Vagina (tissue), 2 donors: Measurements from ENCODE around the gene KRT20.

Source experiments
- POLR2A ChIP-seq, 2 donors: fragments of 450-650 bp; IDR thresholded peaks; one replicate each; pipeline ENCODE4 v1.6.1; 2017; ENCODE audit warnings: antibody characterized with exemption in 2 of 2, mild to moderate bottlenecking in 2 of 2, moderate library complexity in 2 of 2
- TF ChIP-seq, protein P1 (sequence below), 3 experiments: fragments of 450-650 bp in 2 of 3; fragments of 200-600 bp in 1 of 3; sonication (generic) in 1 of 3; IDR thresholded peaks; one replicate each; pipeline ENCODE4 v1.5.1; 2017 to 2019; ENCODE audit warnings: antibody characterized with exemption in 3 of 3, mild to moderate bottlenecking in 2 of 3, moderate library complexity in 2 of 3

DNA sequence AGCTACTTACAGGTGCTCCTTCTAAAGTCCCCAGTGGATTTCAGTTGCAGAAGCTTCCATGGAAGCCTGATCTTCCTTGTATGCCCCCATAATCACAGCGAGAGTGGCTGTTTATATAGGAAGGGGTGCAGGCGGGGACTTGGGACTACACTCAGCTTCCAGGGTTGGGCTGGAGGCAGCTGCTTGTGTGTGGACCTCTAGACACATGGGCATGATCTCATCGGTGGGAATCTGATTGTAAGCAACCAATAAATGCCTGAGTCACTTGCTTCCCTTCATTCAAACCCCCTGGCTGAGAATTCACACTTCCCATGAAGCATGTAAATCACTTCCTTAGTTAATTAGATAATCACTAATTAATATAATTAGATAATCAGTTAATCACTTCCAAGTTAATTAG is 1.0 kb upstream of the KRT20 start:
- no peak for TF ChIP-seq POLR2A (IDR thresholded peaks at IDR 0.05)
- TF ChIP-seq, protein P1, sequence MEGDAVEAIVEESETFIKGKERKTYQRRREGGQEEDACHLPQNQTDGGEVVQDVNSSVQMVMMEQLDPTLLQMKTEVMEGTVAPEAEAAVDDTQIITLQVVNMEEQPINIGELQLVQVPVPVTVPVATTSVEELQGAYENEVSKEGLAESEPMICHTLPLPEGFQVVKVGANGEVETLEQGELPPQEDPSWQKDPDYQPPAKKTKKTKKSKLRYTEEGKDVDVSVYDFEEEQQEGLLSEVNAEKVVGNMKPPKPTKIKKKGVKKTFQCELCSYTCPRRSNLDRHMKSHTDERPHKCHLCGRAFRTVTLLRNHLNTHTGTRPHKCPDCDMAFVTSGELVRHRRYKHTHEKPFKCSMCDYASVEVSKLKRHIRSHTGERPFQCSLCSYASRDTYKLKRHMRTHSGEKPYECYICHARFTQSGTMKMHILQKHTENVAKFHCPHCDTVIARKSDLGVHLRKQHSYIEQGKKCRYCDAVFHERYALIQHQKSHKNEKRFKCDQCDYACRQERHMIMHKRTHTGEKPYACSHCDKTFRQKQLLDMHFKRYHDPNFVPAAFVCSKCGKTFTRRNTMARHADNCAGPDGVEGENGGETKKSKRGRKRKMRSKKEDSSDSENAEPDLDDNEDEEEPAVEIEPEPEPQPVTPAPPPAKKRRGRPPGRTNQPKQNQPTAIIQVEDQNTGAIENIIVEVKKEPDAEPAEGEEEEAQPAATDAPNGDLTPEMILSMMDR (IDR thresholded peaks at IDR 0.05), result no peak
